CD4-positive, alpha-beta T cell treated with Interleukin-1 beta for 1 hour (primary cell): Measurements from ENCODE around the gene CLNK.

Experiments
- DNase-seq, 2 donors: peaks; one replicate each; pipeline ENCODE4 v3.0.0-alpha.2; 2020 to 2022

Gene CLNK, protein sequence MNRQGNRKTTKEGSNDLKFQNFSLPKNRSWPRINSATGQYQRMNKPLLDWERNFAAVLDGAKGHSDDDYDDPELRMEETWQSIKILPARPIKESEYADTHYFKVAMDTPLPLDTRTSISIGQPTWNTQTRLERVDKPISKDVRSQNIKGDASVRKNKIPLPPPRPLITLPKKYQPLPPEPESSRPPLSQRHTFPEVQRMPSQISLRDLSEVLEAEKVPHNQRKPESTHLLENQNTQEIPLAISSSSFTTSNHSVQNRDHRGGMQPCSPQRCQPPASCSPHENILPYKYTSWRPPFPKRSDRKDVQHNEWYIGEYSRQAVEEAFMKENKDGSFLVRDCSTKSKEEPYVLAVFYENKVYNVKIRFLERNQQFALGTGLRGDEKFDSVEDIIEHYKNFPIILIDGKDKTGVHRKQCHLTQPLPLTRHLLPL

DNA sequence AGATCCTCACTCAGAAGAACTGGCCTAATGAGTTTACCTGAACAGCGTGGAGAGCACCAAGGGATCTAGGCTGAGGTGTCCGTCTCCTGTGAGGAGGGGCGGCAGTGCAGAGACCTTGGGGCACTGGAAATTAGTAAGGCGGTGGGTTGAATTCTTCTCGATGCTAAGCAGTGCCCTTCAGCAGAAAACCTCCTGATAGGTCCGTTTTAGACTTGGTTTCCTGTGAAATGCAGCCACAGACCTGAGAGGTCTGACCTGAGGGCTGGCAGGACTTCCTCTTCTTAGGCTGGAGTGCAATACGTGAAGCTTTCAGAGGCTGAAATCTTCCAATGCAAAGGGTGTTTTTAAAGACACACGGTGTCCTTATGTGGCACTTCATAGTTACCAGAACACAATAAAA, at the start of gene CLNK:
TSS of gene CLNK (minus strand) at position 138 of the 400 bp plus-strand sequence. CDS start 16,899 bp downstream, outside the sequence.
- DNase-seq: peak in 1 of 2 donors; percentile 27

DNA sequence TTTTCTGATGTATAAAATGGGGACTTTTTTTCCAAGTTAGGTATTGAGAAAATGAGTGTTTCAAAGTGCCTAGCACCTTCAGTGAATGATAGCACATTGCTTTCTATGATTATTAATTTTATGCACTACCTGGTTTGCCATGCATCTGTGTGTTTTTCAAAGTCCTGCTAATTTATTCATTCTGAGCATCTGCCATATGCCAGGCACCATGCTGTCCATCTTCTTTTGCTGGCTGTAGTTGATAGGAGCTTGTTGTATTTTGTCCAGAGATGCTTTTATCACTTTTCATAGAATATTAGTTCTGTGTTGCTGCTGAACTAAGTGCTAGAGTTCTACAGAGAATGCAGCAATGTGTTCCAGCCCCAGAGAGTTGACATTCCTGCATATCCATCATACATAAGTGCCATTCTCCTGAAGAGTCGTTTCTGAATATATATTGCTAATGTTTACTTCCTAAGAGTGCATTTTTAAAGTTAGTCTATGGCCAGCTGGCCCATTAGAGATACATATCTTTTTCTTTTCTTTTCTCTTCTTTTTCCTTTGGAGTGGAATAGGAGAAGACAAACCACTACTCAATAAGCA, 49.0 kb upstream of the CLNK start:
- DNase-seq: no peak

DNA sequence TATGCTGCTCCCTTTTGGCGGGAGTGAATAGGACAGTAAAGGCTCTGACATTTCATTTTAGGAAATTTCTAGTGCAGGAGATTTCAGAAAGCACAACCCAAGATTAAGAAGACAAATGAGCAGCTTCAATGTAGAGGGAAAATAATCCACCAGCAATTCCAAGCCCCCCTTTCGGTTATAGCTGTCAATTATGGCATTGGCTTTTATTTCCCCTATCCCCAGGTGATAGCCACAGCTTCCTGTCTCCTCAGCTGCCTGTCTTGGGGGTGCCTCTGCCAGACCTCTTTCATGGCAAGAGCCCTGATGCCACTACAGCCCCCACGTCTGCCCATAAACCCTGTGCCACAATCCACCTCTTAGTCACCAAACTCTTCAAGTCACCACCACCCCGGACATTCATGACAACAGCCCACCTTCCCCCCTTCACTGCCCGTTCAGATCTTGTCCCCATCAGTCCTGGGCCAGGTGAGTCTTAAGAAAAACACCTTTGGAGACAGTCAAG, 48.4 kb upstream of the CLNK start:
- DNase-seq: no peak

DNA sequence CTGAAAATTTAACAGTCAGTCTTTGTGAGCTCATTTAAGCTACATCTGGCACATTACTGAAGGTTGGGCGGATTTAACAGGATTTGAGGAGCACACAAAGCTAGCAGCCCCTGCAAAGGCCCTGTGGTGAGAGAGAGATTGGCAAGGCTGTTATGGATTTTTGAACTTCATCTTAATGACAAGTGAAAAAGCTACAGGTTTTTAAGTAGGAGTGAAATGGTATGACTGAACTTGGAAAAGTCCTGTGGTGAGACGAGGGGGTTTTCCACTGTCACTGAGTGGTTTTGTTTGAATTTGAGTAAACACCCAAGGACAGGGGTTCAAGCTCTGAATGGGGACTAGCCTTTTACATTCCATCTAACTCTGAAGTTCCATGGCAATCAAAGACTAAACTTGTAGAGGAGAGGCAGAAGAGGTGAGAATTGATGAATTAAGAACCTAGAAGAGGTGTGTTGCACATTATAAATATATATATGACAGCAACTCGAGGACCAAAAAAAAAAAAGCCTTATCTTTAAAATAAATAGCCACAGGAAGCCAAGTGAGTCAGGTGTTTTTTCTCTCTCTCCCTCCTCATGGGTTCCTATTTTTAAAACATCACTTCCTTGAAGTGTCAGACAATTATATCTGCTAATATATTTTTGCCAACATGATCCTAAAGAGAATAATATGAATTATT, 47.8 kb upstream of the CLNK start:
- no peak for DNase-seq

DNA sequence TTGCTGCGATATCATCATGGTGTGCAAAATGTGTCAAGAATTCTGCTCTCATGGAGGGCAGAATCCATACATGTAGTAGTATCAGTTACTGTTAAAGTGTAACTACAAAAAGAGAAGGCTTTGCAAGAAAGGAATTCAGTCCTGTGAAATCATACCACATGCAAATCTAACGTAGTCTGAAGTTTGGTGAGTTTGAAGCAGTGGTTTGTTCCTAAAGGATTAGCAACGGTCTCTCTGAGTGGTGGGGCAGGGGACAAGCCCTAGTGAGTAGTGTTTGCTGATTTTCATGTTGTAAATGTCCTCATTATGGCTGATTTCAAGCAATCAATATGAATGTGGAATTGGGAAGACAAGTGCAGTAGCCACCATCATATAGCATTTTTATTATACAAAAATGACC, 47.1 kb upstream of the CLNK start:
- DNase-seq: no peak

DNA sequence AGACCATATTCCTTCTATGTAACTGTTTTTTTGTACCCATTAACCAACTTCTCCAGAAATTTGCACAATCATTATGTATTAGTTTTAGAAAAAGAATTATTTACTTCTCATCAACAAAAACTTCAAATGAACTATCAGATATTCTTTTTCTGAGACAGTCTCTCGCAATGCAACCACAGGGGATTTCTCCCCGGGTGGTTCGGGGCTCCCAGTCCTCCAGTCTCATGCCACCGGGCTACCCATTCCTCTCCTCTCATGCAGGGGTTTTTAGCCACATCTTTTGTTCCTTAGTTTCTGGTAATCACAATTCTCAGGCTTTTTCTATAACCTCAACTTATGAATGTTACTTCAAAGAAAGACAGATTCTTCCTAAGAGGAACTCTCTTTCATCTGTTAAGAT, 46.6 kb upstream of the CLNK start:
- no peak for DNase-seq

DNA sequence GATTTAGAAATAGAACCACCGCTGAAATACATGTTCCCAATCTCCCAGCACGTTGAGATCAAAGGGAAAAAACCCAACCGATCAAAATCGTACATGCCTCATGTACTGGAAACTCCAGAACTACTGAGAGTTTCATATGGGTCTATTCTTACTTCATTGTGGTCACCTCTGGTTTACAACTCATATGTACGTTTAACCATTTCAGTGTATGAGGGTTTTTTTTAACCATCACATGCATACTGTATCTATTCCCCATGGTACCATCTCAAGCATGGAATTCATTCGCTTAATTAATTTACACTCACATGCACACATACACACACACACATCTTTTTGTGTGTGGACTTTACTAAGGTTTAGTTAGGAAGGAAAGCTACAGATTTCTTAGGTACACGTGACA, 46.0 kb upstream of the CLNK start:
- no peak for DNase-seq

DNA sequence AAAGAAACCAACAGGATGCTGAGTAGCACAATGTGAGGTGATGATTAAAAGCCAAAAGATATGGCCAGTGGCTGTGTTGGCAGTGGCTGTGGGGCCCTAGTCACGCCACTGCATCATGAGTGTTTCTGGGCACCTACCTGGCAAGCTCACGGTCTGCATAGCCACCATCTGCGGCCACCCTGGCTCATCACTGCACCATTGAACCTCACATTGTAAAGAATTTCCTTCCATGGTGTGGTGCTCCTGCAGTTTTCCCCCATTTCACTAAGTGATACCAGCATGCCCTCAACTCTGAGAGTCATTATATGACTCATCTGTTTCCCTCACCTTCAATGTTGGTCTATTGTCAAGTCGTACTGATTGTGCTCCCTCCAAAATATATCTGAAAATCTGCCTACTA, 45.5 kb upstream of the CLNK start:
- DNase-seq: no peak

DNA sequence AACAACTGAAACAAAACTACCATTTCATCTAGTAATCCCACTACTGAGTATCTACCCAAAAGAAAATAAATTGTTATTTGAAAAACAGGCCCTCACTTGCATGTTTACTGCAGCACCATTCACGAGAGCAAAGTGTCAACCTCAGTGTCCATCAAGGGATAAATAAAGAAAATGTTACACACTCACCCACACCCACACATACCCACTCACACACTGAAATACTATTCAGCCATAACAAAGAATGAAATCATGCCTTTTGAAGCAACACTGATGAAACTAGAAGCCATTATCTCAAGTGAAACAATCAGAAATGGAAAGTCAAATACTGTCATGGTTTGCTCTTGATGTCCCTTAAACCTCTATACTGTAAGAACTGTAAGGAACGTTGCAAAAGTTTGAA, 44.8 kb upstream of the CLNK start:
- no peak for DNase-seq

DNA sequence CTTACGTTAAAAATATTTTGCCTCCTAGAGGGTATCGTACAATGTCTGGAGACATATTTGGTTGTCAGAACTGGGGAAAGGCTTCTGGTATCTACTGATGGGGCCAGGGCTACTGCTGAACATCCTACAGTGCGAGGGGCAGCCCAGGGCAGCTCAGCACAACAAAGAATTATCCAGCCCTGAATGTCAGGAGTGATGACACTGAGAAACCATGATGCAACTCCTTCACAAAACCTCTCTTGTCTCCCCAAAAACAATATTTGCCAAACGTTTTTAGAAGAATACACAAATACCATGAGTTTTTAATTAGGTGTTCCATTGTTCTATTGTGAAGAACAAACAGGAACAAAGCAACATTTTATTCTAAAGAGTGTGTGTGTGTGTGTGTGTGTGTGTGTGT, 43.4 kb upstream of the CLNK start:
- DNase-seq: no peak

DNA sequence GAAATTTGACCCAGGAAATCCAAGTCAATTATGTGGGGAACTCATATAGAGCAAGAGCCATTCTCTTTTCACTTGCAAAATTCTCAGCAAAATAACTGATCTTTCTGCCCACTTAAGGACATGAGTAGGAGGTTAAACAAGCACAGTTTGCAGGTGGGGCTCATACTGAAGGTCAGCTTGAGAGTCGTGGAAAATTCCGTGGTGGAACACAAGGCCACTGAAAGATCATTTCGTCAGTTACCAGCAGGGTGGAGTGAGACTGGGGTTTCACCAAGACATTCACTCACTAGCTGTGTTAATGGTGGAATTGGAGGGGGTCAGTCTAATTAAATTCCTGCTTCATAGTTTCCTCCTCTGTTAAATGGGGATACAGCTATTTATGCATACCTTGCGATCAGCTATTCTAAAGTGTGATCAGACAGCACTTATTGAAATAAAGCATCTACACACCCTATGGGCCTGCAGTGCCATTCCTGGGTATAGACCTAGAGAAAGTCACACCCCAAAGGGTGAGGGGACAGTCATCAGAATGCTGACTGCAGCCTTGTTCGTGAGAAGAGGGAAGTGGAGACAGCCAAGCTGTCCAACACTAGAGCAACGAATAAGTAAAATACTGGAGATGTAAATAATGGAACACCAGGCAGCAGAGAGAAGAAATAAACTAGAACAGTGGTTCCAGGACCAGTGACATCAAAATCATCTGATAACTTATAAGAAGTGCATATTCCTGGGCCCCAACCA, 42.7 kb upstream of the CLNK start:
- DNase-seq: no peak

DNA sequence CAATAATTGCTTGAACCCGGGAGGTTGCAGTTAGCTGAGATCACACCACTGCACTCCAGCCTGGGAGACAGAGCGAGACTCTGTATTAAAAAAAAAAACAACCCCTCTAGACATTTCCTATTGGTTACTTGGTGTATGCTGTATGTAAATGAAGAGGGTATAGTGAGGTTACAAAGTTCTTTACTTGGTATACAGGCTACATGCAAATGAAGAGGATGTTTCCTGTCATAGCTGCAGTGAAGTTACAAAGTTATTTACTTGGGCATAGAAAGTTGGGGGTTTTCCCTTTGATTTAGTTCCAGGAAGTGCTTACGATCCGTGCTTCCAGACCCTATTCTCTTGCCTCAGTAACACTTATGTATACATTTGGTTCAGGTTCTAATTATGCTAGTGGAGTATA, 38.4 kb upstream of the CLNK start:
- peak in 1 of 2 donors; percentile 17 for DNase-seq

DNA sequence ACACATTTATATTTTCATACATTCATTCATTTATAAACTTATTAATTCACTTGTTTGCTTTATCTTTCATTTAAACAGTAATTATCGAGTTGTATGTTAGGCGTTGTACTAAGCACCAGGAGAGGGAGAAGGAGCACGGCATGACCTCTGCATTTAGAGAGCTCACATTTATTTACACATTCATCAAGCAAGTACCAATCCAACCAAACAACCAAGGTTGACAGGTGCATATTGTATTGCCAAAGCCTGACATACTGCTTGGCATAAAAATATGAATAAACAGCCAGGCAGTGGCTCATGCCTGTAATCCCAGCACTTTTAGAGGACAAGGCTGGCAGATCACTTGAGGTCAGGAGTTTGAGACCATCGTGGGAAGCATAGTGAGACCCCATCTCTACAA, 37.0 kb upstream of the CLNK start:
- DNase-seq: no peak

DNA sequence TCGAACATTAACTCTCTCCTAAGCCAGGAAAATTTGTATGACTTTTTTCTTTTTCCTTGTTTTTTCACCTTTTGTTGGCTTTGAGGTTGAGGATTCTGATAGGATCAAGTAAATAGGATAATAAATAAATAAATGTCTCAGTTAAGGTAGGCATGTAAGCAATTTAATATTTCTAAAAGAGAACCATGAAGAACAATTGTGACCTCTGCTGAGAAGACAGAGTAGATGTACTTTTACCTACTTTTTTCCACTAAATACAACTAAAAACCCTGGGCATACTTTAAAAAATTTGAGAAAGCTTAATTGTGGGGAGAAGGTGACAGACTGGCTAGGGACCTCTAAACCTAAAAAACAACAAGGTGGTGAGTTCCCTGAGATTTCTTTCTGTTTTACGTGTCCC, 31.6 kb upstream of the CLNK start:
- no peak for DNase-seq

DNA sequence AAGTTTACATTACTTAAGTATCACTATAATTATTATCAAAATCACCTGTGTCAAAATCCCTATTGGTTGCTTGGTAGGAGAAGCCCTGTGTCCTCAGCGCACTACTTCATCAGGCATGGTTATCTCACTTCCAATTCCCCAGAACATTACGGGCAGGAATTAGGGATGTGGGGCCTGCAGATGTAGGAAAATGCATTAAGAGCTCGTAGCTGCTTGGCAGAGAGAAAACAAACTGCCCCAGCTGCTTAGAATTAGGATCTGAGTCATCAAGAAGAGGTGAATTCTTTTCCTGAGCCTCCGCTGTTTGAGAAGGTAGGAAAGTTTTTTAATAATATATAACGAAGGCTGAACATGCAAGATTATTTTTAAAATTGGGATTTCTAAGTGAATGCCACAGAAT, 31.1 kb upstream of the CLNK start:
- no peak for DNase-seq

DNA sequence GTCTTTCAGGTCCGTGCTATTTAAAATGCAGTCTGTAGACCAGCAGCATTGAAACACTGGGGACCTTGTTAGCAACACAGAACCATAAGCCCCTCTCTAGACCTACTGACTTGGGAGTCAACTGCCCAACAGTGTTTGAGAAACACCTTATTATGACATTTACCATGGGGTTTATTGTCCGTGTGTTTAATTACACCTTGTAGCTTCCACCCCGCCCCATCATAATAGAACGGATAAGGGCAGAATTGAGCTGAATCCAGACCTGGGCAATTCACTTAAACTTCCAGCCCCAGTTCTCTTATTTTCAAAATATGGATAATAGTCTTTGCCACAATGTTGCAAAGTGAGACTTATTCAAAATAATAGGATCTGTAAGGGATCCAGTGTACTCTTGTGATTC, 30.6 kb upstream of the CLNK start:
- DNase-seq: no peak

DNA sequence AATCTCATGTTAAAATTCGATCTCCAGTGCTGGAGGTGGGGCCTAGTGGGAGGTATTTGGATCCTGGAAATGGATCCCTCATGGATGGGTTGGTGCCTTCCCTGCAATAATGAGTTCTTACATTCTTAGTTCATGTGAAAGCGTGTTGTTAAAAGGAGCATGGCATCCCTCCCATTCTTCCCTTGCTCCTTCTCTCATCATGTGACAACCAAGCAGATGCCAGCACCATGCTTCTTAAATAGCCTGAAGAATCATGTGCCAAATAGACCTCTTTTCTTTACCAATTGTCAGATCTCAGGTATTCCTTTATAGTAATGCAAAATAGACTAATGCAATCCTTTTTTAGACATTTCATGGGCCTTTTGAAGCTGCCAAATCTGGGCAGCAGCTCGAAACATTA, 29.0 kb upstream of the CLNK start:
- DNase-seq: no peak

DNA sequence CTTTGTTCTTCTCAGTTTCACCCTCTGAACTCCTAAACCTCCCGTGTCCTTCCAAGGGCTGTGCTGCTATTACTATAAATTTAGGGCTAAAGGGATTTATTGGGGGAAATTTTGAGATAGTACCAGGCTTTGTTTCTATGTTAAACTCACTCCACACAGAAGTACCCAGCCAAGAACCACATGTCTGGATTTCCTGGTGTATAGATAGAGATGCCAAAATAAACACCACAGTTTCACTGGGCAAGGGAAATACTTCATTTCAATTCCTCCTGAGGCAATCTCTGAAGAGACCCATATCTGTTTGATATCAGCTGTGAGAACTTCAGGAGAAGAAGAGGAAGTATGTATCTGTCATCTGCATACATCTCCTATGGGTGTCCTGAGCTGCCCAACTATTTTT, 21.7 kb upstream of the CLNK start:
- no peak for DNase-seq

DNA sequence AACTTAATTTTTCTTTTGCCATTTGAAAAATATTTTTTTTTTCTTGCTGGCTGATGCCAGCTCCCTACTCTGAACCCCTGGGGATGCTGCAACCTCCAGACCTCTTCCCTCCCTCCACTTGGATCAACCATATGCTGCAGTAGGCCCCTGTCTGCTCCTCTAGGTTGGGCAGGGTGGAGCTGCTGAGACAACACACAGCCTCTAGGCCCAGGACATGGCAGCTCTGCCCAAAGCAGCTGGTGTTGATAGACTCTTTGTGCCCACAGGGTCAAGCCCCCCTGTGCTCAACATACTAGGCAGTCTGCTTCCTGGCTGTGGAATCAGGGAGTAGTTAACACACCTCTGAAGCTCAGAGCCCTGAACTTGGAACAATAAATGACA, 19.9 kb upstream of the CLNK start:
- no peak for DNase-seq

DNA sequence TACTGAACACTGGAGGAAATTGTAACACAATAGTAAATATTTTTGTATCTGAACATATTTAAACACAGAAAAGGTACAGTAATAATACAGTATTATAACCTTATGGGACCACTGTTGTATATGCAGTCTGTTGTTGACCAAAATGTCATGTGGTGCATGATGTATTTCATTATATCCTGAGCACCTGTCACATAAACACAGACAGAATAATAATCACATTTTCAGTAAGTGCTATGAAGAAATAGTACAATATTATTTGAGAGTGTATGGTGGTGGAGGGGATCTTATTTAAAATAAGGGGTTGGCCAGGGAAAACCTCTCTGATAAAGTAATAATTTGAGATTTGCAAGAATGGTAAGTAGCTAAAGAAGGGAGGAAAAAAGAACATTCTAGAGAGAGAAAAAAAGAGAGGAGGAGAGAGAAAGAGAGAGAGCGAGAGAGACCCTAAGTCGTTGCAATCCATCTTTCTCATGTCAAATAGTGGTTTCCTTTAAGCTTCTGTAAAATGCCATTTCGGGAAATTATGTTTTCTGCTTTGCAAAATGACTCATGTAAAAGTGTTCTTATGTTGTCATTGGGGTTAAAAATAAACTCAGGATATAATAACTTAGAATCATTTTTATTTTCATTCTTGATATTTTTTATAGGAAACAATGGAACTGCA, 19.3 kb upstream of the CLNK start:
- no peak for DNase-seq

DNA sequence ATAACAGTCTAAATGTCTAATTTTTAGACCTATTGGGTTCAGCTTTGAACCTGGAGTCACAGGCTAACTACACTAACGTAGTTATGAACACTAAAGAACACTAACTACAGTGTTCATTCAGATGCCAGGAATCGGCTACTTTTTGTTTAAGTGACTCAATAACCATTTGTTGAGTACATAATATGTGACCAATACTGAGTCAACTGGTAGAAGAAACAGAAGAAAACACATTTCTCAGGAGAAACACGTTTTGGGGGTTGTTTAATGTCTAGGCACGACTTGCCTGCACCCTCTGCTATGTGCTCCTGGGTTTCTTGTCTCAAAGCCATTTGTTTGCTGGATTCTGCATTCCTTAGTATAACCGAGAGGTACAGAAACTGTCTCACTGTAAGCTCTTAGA, 18.6 kb upstream of the CLNK start:
- no peak for DNase-seq

DNA sequence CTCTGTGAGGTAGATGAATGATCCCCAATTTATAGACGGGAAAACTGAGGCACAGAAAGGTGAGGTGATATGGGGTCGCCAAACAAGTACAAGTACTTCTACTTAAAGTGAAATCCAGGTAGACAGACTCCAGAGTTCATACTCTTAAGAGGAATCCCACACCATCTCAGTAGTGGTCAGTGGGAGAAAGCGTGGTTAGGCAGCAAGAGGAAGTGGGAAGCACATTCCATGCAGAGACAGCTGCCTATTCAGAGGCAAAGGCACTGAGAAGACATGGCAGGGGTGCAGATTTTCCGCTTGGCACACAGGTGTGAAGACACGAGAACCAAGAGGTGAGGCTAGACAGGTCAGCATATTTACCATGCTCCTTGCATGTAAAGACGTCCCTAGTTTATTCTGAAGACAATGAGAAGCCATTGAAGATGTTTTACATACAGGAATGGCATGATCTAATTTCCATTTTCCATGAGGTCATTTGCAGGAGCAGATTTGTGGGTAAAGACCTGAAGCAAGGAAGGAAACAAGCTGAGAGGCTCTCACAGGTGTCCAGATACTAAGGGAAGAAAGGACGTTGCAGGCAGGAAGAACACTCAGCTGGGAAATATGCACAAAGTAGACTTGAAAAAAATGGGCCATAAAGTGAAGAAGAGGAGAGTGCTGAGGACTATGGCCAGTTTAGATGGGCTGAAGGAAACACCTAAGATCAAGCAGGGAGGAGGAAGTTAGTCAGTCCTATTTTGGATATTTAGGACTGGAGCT, 17.3 kb upstream of the CLNK start:
- DNase-seq: no peak
